GM12878 (cell line): ENCODE measurements around the gene KLHL10. TPM values are rescaled to one million over a fixed set of nuclear protein-coding genes. Genes with fewer than 3 reads are reported as not detected.

ENCODE experiments used
- ATF7 ChIP-seq: fragments of 450-650 bp; IDR thresholded peaks from 2 replicates; pipeline ENCODE4 v1.6.1; 2016; ENCODE audit warnings: low read depth, mild to moderate bottlenecking
- CEBPB ChIP-seq, 2 experiments: fragments of 150-350 bp in 1 of 2; IDR thresholded peaks; 2 replicates each; pipeline ENCODE4 v1.6.1; 2012 to 2014; ENCODE audit warnings: low read depth in 2 of 2, low read length in 2 of 2, borderline replicate concordance in 1 of 2, inconsistent platforms in 1 of 2
- CHD1 ChIP-seq: IDR thresholded peaks from 2 replicates; pipeline ENCODE4 v1.6.1; 2012; ENCODE audit warnings: low read depth, low read length, improper control_type of control experiment
- CHD4 ChIP-seq: fragments of 200-600 bp; sonication (generic); IDR thresholded peaks from 2 replicates; pipeline ENCODE4 v1.6.1; 2016; ENCODE audit warnings: mild to moderate bottlenecking
- CREB1 ChIP-seq: IDR thresholded peaks from 2 replicates; pipeline ENCODE4 v1.6.1; 2012; ENCODE audit warnings: low read depth, mild to moderate bottlenecking, inconsistent platforms
- CREM ChIP-seq: IDR thresholded peaks from 2 replicates; pipeline ENCODE4 v1.6.1; 2014; ENCODE audit warnings: antibody characterized with exemption, low read depth
- ESRRA ChIP-seq: IDR thresholded peaks from 2 replicates; pipeline ENCODE4 v1.6.1; 2012; ENCODE audit warnings: mild to moderate bottlenecking, low read length, improper control_type of control experiment
- EZH2 ChIP-seq: IDR thresholded peaks from 2 replicates; pipeline ENCODE4 v1.6.1; 2012; ENCODE audit warnings: low read depth, mild to moderate bottlenecking, control low read depth, inconsistent platforms, low read length, borderline replicate concordance; ENCODE audit not compliant: control insufficient read depth
- GATAD2B ChIP-seq: fragments of 450-650 bp; conservative IDR thresholded peaks from 2 replicates; pipeline ENCODE4 v1.6.1; 2017; ENCODE audit warnings: low read depth, mild to moderate bottlenecking, moderate library complexity
- IKZF2 ChIP-seq, 2 experiments: fragments of 450-650 bp; IDR thresholded peaks; 2 replicates each; pipeline ENCODE4 v1.6.1; 2017; ENCODE audit warnings: mild to moderate bottlenecking in 2 of 2, moderate library complexity in 2 of 2
- JUND ChIP-seq: IDR thresholded peaks from 2 replicates; pipeline ENCODE4 v1.6.1; 2012; ENCODE audit warnings: low read depth, mild to moderate bottlenecking, low read length, improper control_type of control experiment, moderate library complexity
- LARP7 ChIP-seq: fragments of 450-650 bp; IDR thresholded peaks from 2 replicates; pipeline ENCODE4 v1.6.1; 2017; ENCODE audit warnings: mild to moderate bottlenecking
- MEF2A ChIP-seq: IDR thresholded peaks from 2 replicates; pipeline ENCODE4 v1.6.1; 2011; ENCODE audit warnings: low read depth, mild to moderate bottlenecking, low read length, moderate library complexity; ENCODE audit not compliant: insufficient read depth
- MXI1 ChIP-seq: fragments of 150-350 bp; IDR thresholded peaks from 2 replicates; pipeline ENCODE4 v1.6.1; 2011; ENCODE audit warnings: low read depth, mild to moderate bottlenecking, inconsistent platforms, low read length, improper control_type of control experiment
- MYC ChIP-seq: IDR thresholded peaks from 2 replicates; pipeline ENCODE4 v1.6.1; 2011; ENCODE audit warnings: mild to moderate bottlenecking, low read length, moderate library complexity, inconsistent platforms; ENCODE audit not compliant: insufficient read depth, insufficient replicate concordance, insufficient read length, severe bottlenecking
- PAX8 ChIP-seq: fragments of 450-650 bp; IDR thresholded peaks from 2 replicates; pipeline ENCODE4 v1.6.1; 2017; ENCODE audit warnings: mild to moderate bottlenecking, moderate library complexity
- PBX3 ChIP-seq: IDR thresholded peaks from 2 replicates; pipeline ENCODE4 v1.6.1; 2011; ENCODE audit warnings: mild to moderate bottlenecking, low read depth, low read length, moderate library complexity; ENCODE audit not compliant: insufficient replicate concordance
- SMARCA5 ChIP-seq: fragments of 450-650 bp; IDR thresholded peaks from 2 replicates; pipeline ENCODE4 v1.6.1; 2017; ENCODE audit warnings: mild to moderate bottlenecking
- TAF1 ChIP-seq: IDR thresholded peaks from 2 replicates; pipeline ENCODE4 v1.6.1; 2011; ENCODE audit warnings: mild to moderate bottlenecking, low read depth, low read length, borderline replicate concordance
- TBL1XR1 ChIP-seq: IDR thresholded peaks from 2 replicates; pipeline ENCODE4 v1.6.1; 2012; ENCODE audit warnings: low read depth, low read length, improper control_type of control experiment
- ZBTB40 ChIP-seq: fragments of 450-650 bp; IDR thresholded peaks from 2 replicates; pipeline ENCODE4 v1.6.1; 2016; ENCODE audit warnings: mild to moderate bottlenecking, moderate library complexity, borderline replicate concordance
- ZNF622 ChIP-seq: fragments of 450-650 bp; IDR thresholded peaks from 2 replicates; pipeline ENCODE4 v1.6.1; 2017; ENCODE audit warnings: mild to moderate bottlenecking, inconsistent platforms
- polyA plus RNA-seq, 11 experiments: library from polyadenylated mRNA; depleted of rRNA in 4 of 11; unstranded in 6 of 11; stranded (reverse) in 5 of 11; fragments of >200 nt; fragmentation: Nextera tagmentation in 4 of 11; fragmentation: Illumina TruSeq in 1 of 11; extraction: Ambion mirVana in 4 of 11; extraction: Trizol in 1 of 11; gene quantifications; 1 replicate in 1 of 11; 2 replicates in 10 of 11; pipeline versions ENCODE4 v1.2.1 to v1.2.3, GENCODE V29; 2011 to 2016; ENCODE audit warnings: inconsistent platforms in 2 of 11, missing spikeins in 2 of 11, low read depth in 1 of 11
- total RNA-seq, 4 experiments: library from RNA; depleted of rRNA in 3 of 4; stranded (reverse); fragments of >200 nt in 3 of 4; fragmentation: Illumina TruSeq in 1 of 4; extraction: Trizol in 1 of 4; gene quantifications; 2 replicates each; pipeline versions ENCODE4 v1.2.1 to v1.2.3, GENCODE V29; 2013 to 2021
- TF ChIP-seq, protein P1 (sequence below): fragments of 450-650 bp; IDR thresholded peaks from 2 replicates; pipeline ENCODE4 v1.6.1; 2018; ENCODE audit warnings: mild to moderate bottlenecking, low read depth, moderate library complexity; ENCODE audit not compliant: partially characterized antibody

KLHL10 gene
- total and polyA plus RNA-seq, 10 of the 15 experiments (the other 5 are each of a cell fraction or from before 2014, with no cell fraction given), result 0.13 to 0.62 (median 0.20) TPM; not detected in 4

DNA sequence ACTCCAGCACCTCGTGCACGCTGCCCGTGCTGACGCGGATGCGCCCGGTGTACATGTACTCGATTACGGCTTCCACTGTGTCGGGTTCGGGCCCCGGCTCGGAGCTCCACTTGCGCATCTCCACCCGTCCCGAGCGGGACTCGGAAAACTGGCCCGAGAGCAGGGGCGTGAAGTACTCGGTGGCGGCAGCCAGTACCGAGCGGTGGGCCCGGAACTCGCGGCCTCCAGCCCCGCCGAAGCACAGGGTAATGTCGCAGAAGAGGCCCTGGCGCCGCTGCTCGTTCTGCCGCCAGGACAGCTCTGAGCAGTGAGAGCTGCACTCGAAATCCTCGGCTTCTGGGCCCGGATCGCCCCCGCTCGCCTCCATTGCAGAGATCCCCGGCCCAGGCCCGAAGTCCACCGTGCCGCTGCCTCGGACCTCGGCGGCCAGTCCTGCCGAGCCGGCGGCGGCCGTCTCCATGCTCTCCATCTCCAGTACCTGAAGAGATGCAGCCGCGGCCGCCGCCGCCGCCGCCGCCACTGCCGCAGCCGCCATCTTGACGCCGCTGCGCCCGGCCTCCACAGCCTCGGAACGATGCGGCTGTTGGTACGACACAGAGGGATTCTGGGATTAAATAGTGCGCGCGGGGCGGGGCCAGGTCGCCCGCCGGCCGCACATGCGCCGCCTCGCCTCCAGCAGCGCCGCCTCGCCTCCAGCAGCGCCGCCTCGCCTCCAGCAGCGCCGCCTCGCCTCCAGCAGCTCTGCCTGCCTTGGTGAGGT is 27.4 kb downstream of the KLHL10 start, which contains the start of gene KLHL11 (continued):
- TF ChIP-seq CEBPB (IDR thresholded peaks at IDR 0.05; ENCODE audit: borderline replicate concordance in 1 of 2, low read depth in 2 of 2, low read length in 2 of 2) (no peak), ZBTB40 (no peak), PAX8 (no peak), PBX3 (peak; percentile 6), ZNF622 (no peak), GATAD2B (peak; percentile 66; the same call in 1 of the 2 replicates), MXI1 (peak; percentile 47; the same call in 1 of the 2 replicates), EZH2 (no peak), MEF2A (no peak), CHD4 (no peak), IKZF2 (IDR thresholded peaks at IDR 0.05) (no peak), CHD1 (no peak), LARP7 (peak; percentile 87), JUND (no peak), MYC (peak; percentile 35), ESRRA (no peak), TBL1XR1 (0 out of 2 replicates have a peak, but pooled peaks have one; percentile 25), CREB1 (peak; percentile 70; the same call in 1 of the 2 replicates), CREM (0 out of 2 replicates have a peak, but pooled peaks have one; percentile 15), ATF7 (no peak), SMARCA5 (peak; percentile 77; the same call in 1 of the 2 replicates), TAF1 (peak; percentile 97; the same call in 1 of the 2 replicates)
- TF ChIP-seq, protein P1, sequence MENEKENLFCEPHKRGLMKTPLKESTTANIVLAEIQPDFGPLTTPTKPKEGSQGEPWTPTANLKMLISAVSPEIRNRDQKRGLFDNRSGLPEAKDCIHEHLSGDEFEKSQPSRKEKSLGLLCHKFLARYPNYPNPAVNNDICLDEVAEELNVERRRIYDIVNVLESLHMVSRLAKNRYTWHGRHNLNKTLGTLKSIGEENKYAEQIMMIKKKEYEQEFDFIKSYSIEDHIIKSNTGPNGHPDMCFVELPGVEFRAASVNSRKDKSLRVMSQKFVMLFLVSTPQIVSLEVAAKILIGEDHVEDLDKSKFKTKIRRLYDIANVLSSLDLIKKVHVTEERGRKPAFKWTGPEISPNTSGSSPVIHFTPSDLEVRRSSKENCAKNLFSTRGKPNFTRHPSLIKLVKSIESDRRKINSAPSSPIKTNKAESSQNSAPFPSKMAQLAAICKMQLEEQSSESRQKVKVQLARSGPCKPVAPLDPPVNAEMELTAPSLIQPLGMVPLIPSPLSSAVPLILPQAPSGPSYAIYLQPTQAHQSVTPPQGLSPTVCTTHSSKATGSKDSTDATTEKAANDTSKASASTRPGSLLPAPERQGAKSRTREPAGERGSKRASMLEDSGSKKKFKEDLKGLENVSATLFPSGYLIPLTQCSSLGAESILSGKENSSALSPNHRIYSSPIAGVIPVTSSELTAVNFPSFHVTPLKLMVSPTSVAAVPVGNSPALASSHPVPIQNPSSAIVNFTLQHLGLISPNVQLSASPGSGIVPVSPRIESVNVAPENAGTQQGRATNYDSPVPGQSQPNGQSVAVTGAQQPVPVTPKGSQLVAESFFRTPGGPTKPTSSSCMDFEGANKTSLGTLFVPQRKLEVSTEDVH, result no peak
